Activated CD4-positive, alpha-beta memory T cell treated with anti-CD3 and anti-CD28 coated beads, Interleukin-2, amount 10 ng/mL, durations not matched to agents 7 days and 5 days (primary cell): ENCODE results near the gene COL19A1. TPM values are rescaled to one million over a fixed set of nuclear protein-coding genes. Genes with fewer than 3 reads are reported as not detected.

ENCODE experiments used
- CTCF ChIA-PET: fragments of 350-600 bp; sonication (Branson Sonifier 250); formaldehyde crosslinking; loops from one replicate; lab custom pipeline; 2021; ENCODE audit warnings: antibody characterized with exemption, inconsistent platforms; lab: Charles Lee
- POLR2A ChIA-PET: fragments of 350-600 bp; sonication (Branson Sonifier 250); formaldehyde crosslinking; loops from one replicate; lab custom pipeline; 2021; ENCODE audit warnings: antibody characterized with exemption; lab: Charles Lee
- DNase-seq: peaks from one replicate; pipeline ENCODE4 v3.0.0-alpha.2; 2020
- H3K27ac Mint-ChIP-seq: one replicate; pipeline ENCODE4 v1.8.0; 2021; ENCODE audit warnings: mild to moderate bottlenecking, mixed read lengths
- H3K27me3 Mint-ChIP-seq: one replicate; pipeline ENCODE4 v1.8.0; 2021; ENCODE audit warnings: mixed read lengths
- H3K36me3 Mint-ChIP-seq: one replicate; pipeline ENCODE4 v1.8.0; 2021; ENCODE audit warnings: low read depth, mixed read lengths
- H3K4me1 Mint-ChIP-seq: one replicate; pipeline ENCODE4 v1.8.0; 2021; ENCODE audit warnings: mixed read lengths
- H3K4me3 Mint-ChIP-seq: one replicate; pipeline ENCODE4 v1.8.0; 2021; ENCODE audit warnings: mild to moderate bottlenecking, mixed read lengths
- H3K9me3 Mint-ChIP-seq: one replicate; pipeline ENCODE4 v1.8.0; 2021; ENCODE audit warnings: mixed read lengths
- total RNA-seq, 2 experiments: library from RNA; stranded (reverse); gene quantifications; one replicate each; pipeline ENCODE4 v1.2.3, GENCODE V29; 2021

The COL19A1 gene
- total RNA-seq, 2 experiments from 2014 or later = 0.03 TPM

- ChIA-PET POLR2A (no interaction called here), CTCF (no interaction called here)
- no peak overlapping the region for H3K27ac Mint-ChIP-seq
- H3K9me3 Mint-ChIP-seq = no peaks in the 10 kb centered on the region
- no peaks in the 10 kb centered on the region for H3K4me1 Mint-ChIP-seq
- no peak overlapping the region for H3K4me3 Mint-ChIP-seq
- peaks cover 17% of the 10 kb centered on the region for H3K27me3 Mint-ChIP-seq
- H3K36me3 Mint-ChIP-seq = no peaks in the 10 kb centered on the region
- no peak for DNase-seq
Observed at GRCh38 chr6:70208235-70208790, 342.0 kb downstream of the COL19A1 start.

DNA sequence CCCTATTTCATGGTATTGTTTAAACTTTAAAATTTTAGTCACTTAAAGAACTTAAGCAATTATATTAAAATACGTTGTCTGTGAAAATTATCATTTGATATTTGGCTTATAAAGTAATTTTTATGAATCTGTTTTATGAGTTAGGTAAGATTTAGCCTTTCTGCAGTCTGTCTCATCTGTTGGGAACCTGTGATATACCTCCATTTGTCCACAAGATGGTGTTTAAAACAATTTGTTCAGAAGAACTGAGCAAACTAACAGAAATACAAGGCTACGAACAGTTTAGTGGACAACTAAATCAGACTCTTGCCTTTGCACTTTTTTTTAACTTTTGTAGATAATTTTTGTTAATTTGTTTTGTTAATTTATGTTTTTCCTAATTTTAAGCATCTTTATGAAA is 344.1 kb downstream of the COL19A1 start:
- H3K27me3 Mint-ChIP-seq = peaks cover 14% of the 10 kb centered on the region
- H3K4me3 Mint-ChIP-seq = no peak overlapping the region
- H3K4me1 Mint-ChIP-seq = no peaks in the 10 kb centered on the region
- H3K27ac Mint-ChIP-seq = no peak overlapping the region
- H3K36me3 Mint-ChIP-seq = no peaks in the 10 kb centered on the region
- ChIA-PET POLR2A (no interaction called here), CTCF (interaction anchor here (2.9 kb wide), 1 partner anchor 10 kb away, joined by 21 read pairs; no protein-coding TSS in a partner anchor)
- no peak for DNase-seq
- no peaks in the 10 kb centered on the region for H3K9me3 Mint-ChIP-seq

GRCh38 chr6:70215460-70216108 is 349.2 kb downstream of the COL19A1 start:
- ChIA-PET POLR2A (no interaction called here), CTCF (no interaction called here)
- peaks cover 16% of the 10 kb centered on the region for H3K27me3 Mint-ChIP-seq
- no peak overlapping the region for H3K27ac Mint-ChIP-seq
- no peaks in the 10 kb centered on the region for H3K9me3 Mint-ChIP-seq
- no peaks in the 10 kb centered on the region for H3K36me3 Mint-ChIP-seq
- no peak overlapping the region for H3K4me3 Mint-ChIP-seq
- DNase-seq = no peak
- H3K4me1 Mint-ChIP-seq = no peaks in the 10 kb centered on the region

DNA sequence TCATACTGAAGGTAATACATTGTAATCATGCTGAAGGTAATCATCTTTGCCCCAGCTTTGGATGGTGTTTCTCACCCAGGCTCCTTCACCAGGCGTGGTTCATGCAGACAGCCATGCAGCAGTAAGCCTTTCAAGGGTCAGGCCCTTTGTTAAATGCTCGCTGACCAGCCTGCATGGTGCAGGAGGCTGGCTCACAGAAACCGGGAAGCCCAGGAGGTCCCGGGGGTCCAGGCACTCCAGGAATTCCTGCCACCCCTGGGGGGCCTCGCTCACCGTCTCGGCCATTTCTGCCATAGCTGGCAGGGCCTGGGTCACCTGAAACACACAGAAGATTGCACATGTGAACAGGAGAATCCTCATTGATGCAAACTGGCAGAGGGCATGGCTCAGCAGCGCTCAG is 350.4 kb downstream of the COL19A1 start:
- H3K27ac Mint-ChIP-seq = no peak overlapping the region
- H3K9me3 Mint-ChIP-seq = no peaks in the 10 kb centered on the region
- no peak overlapping the region for H3K4me3 Mint-ChIP-seq
- H3K36me3 Mint-ChIP-seq = no peaks in the 10 kb centered on the region
- no peak for DNase-seq
- POLR2A ChIA-PET = no interaction called here
- no peaks in the 10 kb centered on the region for H3K4me1 Mint-ChIP-seq
- peaks cover 16% of the 10 kb centered on the region for H3K27me3 Mint-ChIP-seq
- CTCF ChIA-PET = no interaction called here

DNA sequence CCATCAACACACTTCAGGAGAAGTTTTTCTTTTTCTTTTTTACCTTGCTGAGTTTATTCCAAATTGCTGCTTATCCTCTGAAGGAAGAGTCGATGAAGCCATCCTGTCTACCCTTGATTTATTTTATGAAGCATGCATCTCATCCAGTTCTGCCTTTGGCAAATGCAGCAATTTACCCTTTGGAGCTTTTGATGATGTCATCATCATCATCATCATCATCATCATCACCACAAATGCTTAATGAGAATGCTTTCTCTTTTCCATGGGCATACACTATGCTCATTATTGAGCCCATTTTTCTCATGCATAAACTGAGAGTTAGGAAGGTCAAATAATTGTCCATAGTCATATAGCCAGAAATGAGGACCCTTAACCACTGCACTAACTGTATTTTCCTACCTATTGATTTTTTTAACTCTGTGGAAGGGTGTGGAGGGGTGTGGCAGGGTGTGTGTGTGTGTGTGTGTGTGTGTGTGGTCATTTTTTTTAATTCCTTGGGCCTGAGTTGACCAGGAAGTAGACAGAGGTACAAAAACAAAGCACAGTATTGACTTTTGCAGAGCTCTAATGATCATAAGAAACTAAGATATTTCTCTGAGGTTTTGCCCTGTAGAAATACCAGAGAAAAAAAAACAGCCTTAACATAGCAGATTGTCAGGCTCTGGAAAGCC is 353.7 kb downstream of the COL19A1 start:
- peaks cover 6% of the 10 kb centered on the region for H3K27me3 Mint-ChIP-seq
- no peaks in the 10 kb centered on the region for H3K36me3 Mint-ChIP-seq
- H3K27ac Mint-ChIP-seq = no peak overlapping the region
- H3K9me3 Mint-ChIP-seq = no peaks in the 10 kb centered on the region
- no peak for DNase-seq
- H3K4me1 Mint-ChIP-seq = no peaks in the 10 kb centered on the region
- ChIA-PET POLR2A (interaction anchor here (0.6 kb wide), 1 partner anchor 152 kb away, joined by 3 read pairs; no protein-coding TSS in a partner anchor), CTCF (interaction anchor here (0.5 to 3.8 kb wide), 5 partner anchors 8 to 664 kb away, joined by 3 to 47 read pairs (median 21); no protein-coding TSS in a partner anchor)
- no peak overlapping the region for H3K4me3 Mint-ChIP-seq

- no peaks in the 10 kb centered on the region for H3K4me1 Mint-ChIP-seq
- H3K4me3 Mint-ChIP-seq = no peak overlapping the region
- CTCF ChIA-PET = interaction anchor here (0.6 to 3.8 kb wide), 14 partner anchors 9 to 792 kb away, joined by 3 to 47 read pairs (median 4); no protein-coding TSS in a partner anchor
- peaks cover 5% of the 10 kb centered on the region for H3K27me3 Mint-ChIP-seq
- no peak for DNase-seq
- no peaks in the 10 kb centered on the region for H3K9me3 Mint-ChIP-seq
- no peak overlapping the region for H3K27ac Mint-ChIP-seq
- H3K36me3 Mint-ChIP-seq = no peaks in the 10 kb centered on the region
- POLR2A ChIA-PET = interaction anchor here (0.6 kb wide), 1 partner anchor 151 kb away, joined by 3 read pairs; no protein-coding TSS in a partner anchor
Observed at GRCh38 chr6:70221025-70221714, 354.8 kb downstream of the COL19A1 start.

DNA sequence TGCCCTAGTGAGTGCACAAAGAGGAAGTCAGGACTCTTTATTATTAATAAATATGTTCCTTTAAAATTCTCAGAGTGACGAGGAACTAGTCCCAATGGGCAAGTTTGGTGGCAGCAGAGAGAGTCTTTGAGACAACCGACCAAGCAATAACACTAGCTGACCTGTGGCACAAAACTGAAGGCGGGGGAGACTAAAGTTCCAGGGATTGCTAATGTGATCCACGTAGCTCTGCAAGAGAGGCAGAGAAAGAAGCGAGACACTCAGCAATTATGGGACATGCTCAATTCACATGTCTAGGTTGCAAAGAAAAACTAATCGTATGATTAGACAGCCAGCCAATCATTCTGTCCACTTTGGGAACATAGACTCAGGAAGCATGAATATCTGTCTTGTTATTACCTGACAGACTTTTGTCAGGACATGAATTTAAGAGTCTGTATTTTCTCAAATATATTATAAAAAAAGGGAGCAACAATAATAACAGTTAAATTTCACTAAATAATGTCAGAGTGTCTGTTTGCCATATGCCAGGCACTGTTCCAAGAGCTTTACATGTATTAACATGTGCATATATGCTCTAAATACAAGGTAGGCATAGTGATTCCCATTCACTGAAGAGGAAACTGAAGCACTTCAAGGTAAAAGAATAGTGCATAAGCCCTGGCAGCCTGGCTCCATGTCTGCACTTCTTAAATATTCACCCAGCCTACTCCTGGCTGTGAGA is 355.5 kb downstream of the COL19A1 start:
- H3K9me3 Mint-ChIP-seq = no peaks in the 10 kb centered on the region
- POLR2A ChIA-PET = no interaction called here
- H3K36me3 Mint-ChIP-seq = no peaks in the 10 kb centered on the region
- no peak overlapping the region for H3K4me3 Mint-ChIP-seq
- no peak for DNase-seq
- H3K4me1 Mint-ChIP-seq = no peaks in the 10 kb centered on the region
- CTCF ChIA-PET = interaction anchor here (0.9 to 3.8 kb wide), 10 partner anchors 9 to 790 kb away, joined by 3 to 47 read pairs (median 6); no protein-coding TSS in a partner anchor
- H3K27me3 Mint-ChIP-seq = no peaks in the 10 kb centered on the region
- H3K27ac Mint-ChIP-seq = no peak overlapping the region

DNA sequence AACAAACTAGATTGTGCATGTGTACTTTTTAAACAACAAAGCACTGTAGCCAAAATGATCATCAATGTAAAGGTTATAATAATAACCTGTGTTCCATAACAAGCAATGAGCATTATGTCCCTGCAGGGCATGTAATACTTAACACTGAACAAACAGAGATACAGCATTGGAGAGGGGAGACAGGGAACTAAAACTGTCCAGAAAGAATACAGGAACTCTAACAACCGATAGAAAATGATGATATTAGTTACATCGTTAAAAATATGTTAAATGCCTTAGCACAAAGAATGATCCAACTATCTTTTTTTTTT is 356.0 kb downstream of the COL19A1 start:
- Mint-ChIP-seq H3K27me3 (no peaks in the 10 kb centered on the region), H3K36me3 (no peaks in the 10 kb centered on the region), H3K27ac (no peak overlapping the region), H3K9me3 (no peaks in the 10 kb centered on the region), H3K4me3 (no peak overlapping the region), H3K4me1 (no peaks in the 10 kb centered on the region)
- no peak for DNase-seq
- ChIA-PET POLR2A (no interaction called here), CTCF (interaction anchor here (1.8 to 3.8 kb wide), 3 partner anchors 87 to 733 kb away, joined by 8 to 47 read pairs (median 11); no protein-coding TSS in a partner anchor)

DNA sequence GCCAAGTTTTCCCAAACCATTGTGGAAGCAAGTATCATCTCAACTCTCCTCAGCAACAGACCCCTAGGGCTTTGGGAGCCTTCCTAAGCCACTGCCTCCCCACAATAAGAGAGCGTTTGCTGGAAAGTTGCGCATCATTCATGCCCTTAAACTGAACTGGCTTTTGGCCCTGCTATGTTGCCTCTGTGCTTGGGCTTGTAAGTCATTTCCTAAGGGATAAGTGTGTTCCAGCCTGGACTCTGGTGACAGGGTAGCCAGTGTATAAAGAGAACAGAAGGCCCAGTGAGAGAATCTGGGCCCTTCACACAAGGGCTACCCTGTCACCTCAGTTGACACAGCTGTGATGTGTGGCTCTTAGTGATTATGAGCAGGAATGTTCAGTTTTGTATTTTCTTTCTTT is 358.7 kb downstream of the COL19A1 start:
- Mint-ChIP-seq H3K27me3 (no peaks in the 10 kb centered on the region), H3K27ac (no peak overlapping the region), H3K4me3 (no peak overlapping the region), H3K9me3 (no peaks in the 10 kb centered on the region), H3K36me3 (no peaks in the 10 kb centered on the region), H3K4me1 (no peaks in the 10 kb centered on the region)
- CTCF ChIA-PET = no interaction called here
- POLR2A ChIA-PET = no interaction called here
- no peak for DNase-seq

- no peak overlapping the region for H3K4me3 Mint-ChIP-seq
- CTCF ChIA-PET = interaction anchor here (4.4 kb wide), 1 partner anchor 10 kb away, joined by 30 read pairs; no protein-coding TSS in a partner anchor
Observed at GRCh38 chr6:70231311-70231710, 365.0 kb downstream of the COL19A1 start.

GRCh38 chr6:70234561-70235236 is 368.3 kb downstream of the COL19A1 start:
- Mint-ChIP-seq H3K27ac (no peak overlapping the region), H3K4me1 (no peaks in the 10 kb centered on the region), H3K27me3 (peaks cover 10% of the 10 kb centered on the region), H3K4me3 (no peak overlapping the region), H3K9me3 (no peaks in the 10 kb centered on the region), H3K36me3 (no peaks in the 10 kb centered on the region)
- CTCF ChIA-PET = no interaction called here
- POLR2A ChIA-PET = no interaction called here
- no peak for DNase-seq

More at GRCh38 chr6:70231311-70231710, 365.0 kb downstream of the COL19A1 start:
- peaks cover 3% of the 10 kb centered on the region for H3K27me3 Mint-ChIP-seq
- H3K4me1 Mint-ChIP-seq = no peaks in the 10 kb centered on the region
- POLR2A ChIA-PET = interaction anchor here (0.6 kb wide), 1 partner anchor 929 kb away, joined by 3 read pairs; no protein-coding TSS in a partner anchor
- no peaks in the 10 kb centered on the region for H3K36me3 Mint-ChIP-seq
- H3K27ac Mint-ChIP-seq = no peak overlapping the region
- no peaks in the 10 kb centered on the region for H3K9me3 Mint-ChIP-seq
- DNase-seq = no peak

DNA sequence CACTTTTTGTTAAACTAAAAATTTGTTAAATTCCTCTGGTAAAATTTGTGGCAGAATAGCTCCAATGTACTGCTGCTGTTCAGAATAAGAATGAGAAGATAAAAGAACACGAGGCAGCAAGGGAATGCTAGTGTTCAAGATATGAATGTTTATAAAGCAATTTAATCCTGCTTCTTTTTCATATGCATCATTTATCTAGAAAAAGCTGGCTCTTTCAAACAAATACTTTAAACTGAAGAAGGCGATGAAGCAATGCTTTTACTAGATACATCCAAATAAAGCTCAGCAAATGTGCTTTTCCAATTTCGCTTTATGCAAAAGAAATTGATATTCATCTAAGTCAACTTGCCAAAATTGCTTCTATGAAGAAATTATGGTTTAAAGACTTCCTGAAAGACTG is 370.0 kb downstream of the COL19A1 start:
- POLR2A ChIA-PET = no interaction called here
- Mint-ChIP-seq H3K4me3 (no peak overlapping the region), H3K36me3 (no peaks in the 10 kb centered on the region), H3K4me1 (no peaks in the 10 kb centered on the region), H3K9me3 (no peaks in the 10 kb centered on the region), H3K27me3 (peaks cover 10% of the 10 kb centered on the region), H3K27ac (no peak overlapping the region)
- DNase-seq = no peak
- CTCF ChIA-PET = interaction anchor here (0.6 kb wide), 1 partner anchor 888 kb away, joined by 3 read pairs; no protein-coding TSS in a partner anchor
